Measurements from ENCODE around the gene MUC4. TPM values are rescaled to one million over a fixed set of nuclear protein-coding genes. Genes with fewer than 3 reads are reported as not detected.

MUC4 gene
- total and polyA plus RNA-seq, 9 of the 15 experiments (the other 6 are each of a cell fraction or from before 2014, with no cell fraction given): under 0.01 to 0.21 (median 0.10) TPM; not detected in 4

GRCh38 chr3:195763076-195763830 lies 48.5 kb downstream of the MUC4 start (continued):
- TF ChIP-seq ZFP91 (CRISPR knock-in tag; IDR thresholded peaks at IDR 0.05) (no peak), CEBPZ (IDR thresholded peaks at IDR 0.05; ENCODE audit: borderline replicate concordance, low read depth, low read length) (no peak), MLX (CRISPR knock-in tag; conservative IDR thresholded peaks at IDR 0.05) (no peak), POLR2A (conservative IDR thresholded peaks at IDR 0.05) (no peak), ZNF695 (CRISPR knock-in tag; IDR thresholded peaks at IDR 0.05) (no peak)

All from K562 (cell line).